Measurements from ENCODE around the gene WDR62. TPM values are rescaled to one million over a fixed set of nuclear protein-coding genes. Genes with fewer than 3 reads are reported as not detected.
"Not testable (repeated sequence)": the region's sequence is repeated elsewhere in the genome, so short reads cannot be mapped to it uniquely, and the experiment has no call there.

The WDR62 gene
- total and polyA plus RNA-seq, 7 donors, result 0.81 to 7.2 (median 2.6) TPM

- H3K36me3 ChIP-seq (ENCODE audit: insufficient read depth in 1 of 2, low read depth in 1 of 2), result no peaks in the 10 kb centered on the region
- H3K9me3 ChIP-seq, result no peaks in the 10 kb centered on the region
- ATAC-seq, result peak; percentile 61 to 95 (median 84)
- no peak overlapping the region for H3K27ac ChIP-seq
- TF ChIP-seq, protein P1, sequence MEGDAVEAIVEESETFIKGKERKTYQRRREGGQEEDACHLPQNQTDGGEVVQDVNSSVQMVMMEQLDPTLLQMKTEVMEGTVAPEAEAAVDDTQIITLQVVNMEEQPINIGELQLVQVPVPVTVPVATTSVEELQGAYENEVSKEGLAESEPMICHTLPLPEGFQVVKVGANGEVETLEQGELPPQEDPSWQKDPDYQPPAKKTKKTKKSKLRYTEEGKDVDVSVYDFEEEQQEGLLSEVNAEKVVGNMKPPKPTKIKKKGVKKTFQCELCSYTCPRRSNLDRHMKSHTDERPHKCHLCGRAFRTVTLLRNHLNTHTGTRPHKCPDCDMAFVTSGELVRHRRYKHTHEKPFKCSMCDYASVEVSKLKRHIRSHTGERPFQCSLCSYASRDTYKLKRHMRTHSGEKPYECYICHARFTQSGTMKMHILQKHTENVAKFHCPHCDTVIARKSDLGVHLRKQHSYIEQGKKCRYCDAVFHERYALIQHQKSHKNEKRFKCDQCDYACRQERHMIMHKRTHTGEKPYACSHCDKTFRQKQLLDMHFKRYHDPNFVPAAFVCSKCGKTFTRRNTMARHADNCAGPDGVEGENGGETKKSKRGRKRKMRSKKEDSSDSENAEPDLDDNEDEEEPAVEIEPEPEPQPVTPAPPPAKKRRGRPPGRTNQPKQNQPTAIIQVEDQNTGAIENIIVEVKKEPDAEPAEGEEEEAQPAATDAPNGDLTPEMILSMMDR (IDR thresholded peaks at IDR 0.05), result peak; percentile 57
- WGBS, 3 donors, result 72 to 81% (median 74%) methylated on average over 4 of the region's 4 CpGs
- peak; percentile 31 to 70 for DNase-seq
- H3K4me1 ChIP-seq, result peaks cover 13% of the 10 kb centered on the region
- H3K4me3 ChIP-seq, result no peak overlapping the region
- intact Hi-C loops (cut with DNase I), result loop anchor here in 1 of 2 donors (5.0 kb wide), 1 partner anchor 42 kb away; no protein-coding TSS in a partner anchor
- no peaks in the 10 kb centered on the region for H3K27me3 ChIP-seq (ENCODE audit: insufficient read depth in 3 of 3, low read length in 2 of 3)
Observed at GRCh38 chr19:36060430-36060829, 5.7 kb downstream of the WDR62 start.

GRCh38 chr19:36061367-36061766 lies 6.7 kb downstream of the WDR62 start:
- H3K4me1 ChIP-seq, result peaks cover 9% of the 10 kb centered on the region
- no peak for ATAC-seq
- no peak overlapping the region for H3K4me3 ChIP-seq
- WGBS, 3 donors, result 83 to 91% (median 88%) methylated on average over 2 of the region's 2 CpGs
- no peak overlapping the region for H3K27ac ChIP-seq
- H3K36me3 ChIP-seq (ENCODE audit: insufficient read depth in 1 of 2, low read depth in 1 of 2), result no peaks in the 10 kb centered on the region
- no peaks in the 10 kb centered on the region for H3K9me3 ChIP-seq
- no peak for DNase-seq
- TF ChIP-seq, protein P1 (IDR thresholded peaks at IDR 0.05), result no peak
- intact Hi-C loops (cut with DNase I), result loop anchor here in 1 of 2 donors (5.0 kb wide), 1 partner anchor 41 kb away; no protein-coding TSS in a partner anchor
- no peaks in the 10 kb centered on the region for H3K27me3 ChIP-seq (ENCODE audit: insufficient read depth in 3 of 3, low read length in 2 of 3)

- Histone ChIP-seq H3K36me3 (ENCODE audit: insufficient read depth in 1 of 2, low read depth in 1 of 2) (no peaks in the 10 kb centered on the region), H3K9me3 (no peaks in the 10 kb centered on the region), H3K4me3 (no peak overlapping the region), H3K27me3 (ENCODE audit: insufficient read depth in 3 of 3, low read length in 2 of 3) (no peaks in the 10 kb centered on the region), H3K27ac (no peak overlapping the region), H3K4me1 (no peaks in the 10 kb centered on the region)
- ATAC-seq, result no peak
- intact Hi-C loops (cut with DNase I), result loop anchor here in 1 of 2 donors (5.0 kb wide), 1 partner anchor 37 kb away; no protein-coding TSS in a partner anchor
- DNase-seq, result no peak
- 93 to 97% (median 96%) methylated on average over 8 of the region's 8 CpGs for WGBS, 3 donors
- TF ChIP-seq, protein P1 (IDR thresholded peaks at IDR 0.05), result no peak
Observed at GRCh38 chr19:36064826-36065225, 10.1 kb downstream of the WDR62 start.

DNA sequence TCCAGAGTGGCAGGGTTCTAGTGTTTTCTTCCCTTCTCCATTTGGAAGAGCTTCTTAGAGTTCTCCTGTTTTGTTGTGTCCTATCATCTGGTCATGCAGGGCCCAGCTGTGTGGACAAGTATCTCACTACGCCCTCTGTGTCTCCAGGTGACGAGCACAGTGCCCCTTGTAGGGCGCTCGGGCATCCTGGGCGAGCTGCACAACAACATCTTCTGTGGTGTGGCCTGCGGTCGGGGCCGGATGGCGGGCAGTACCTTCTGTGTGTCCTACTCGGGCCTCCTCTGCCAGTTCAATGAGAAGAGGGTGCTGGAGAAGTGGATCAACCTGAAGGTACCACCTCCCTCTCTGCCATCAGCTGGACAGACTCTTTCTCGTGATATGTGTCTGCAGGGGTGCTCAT lies 13.0 kb downstream of the WDR62 start:
- Histone ChIP-seq H3K4me3 (no peak overlapping the region), H3K27ac (no peak overlapping the region), H3K27me3 (ENCODE audit: insufficient read depth in 3 of 3, low read length in 2 of 3) (no peaks in the 10 kb centered on the region), H3K9me3 (no peaks in the 10 kb centered on the region), H3K4me1 (no peaks in the 10 kb centered on the region), H3K36me3 (ENCODE audit: insufficient read depth in 1 of 2, low read depth in 1 of 2) (no peaks in the 10 kb centered on the region)
- ATAC-seq (no peak), DNase-seq (no peak)
- intact Hi-C loops (cut with DNase I), result no loop called here
- 91 to 97% (median 93%) methylated on average over 11 of the region's 11 CpGs for WGBS, 3 donors
- TF ChIP-seq, protein P1 (IDR thresholded peaks at IDR 0.05), result no peak

DNA sequence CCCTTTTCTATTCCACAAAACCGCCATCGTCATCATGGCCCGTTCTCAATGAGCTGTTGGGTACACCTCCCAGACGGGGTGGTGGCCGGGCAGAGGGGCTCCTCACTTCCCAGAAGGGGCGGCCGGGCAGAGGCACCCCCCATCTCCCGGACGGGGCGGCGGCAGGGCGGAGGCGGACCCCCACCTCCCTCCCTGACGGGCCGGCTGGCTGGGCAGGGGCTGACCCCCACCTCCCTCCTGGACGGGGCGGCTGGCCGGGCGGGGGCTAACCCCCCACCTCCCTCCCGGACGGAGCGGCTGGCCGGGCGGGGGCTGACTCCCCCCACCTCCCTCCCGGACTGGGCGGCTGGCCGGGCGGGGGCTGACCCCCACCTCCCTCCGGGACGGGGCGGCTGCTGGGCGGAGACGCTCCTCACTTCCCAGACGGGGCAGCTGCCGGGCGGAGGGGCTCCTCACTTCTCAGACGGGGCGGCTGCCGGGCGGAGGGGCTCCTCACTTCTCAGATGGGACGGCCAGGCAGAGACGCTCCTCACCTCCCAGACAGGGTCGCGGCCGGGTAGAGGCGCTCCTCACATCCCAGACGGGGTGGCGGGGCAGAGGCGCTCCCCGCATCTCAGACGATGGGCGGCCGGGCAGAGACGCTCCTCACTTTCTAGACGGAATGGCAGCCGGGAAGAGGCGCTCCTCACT lies 14.3 kb downstream of the WDR62 start:
- H3K27me3 ChIP-seq (ENCODE audit: insufficient read depth in 3 of 3, low read length in 2 of 3); H3K27ac ChIP-seq; H3K4me1 ChIP-seq; H3K4me3 ChIP-seq; DNase-seq; H3K36me3 ChIP-seq (ENCODE audit: insufficient read depth in 1 of 2, low read depth in 1 of 2); H3K9me3 ChIP-seq; intact Hi-C loops (cut with DNase I); ATAC-seq: not testable (repeated sequence)
- WGBS, 3 donors, result 95 to 98% (median 97%) methylated on average over 39 to 54 of the region's 57 CpGs

All from psoas muscle (tissue), 8 donors.